GDM1 (cell line): Measurements from ENCODE around the gene CFAP54.

ENCODE experiments used
- DNase-seq: peaks from one replicate; lab custom pipeline; 2025; lab: John Stamatoyannopoulos, UW

CFAP54 gene

GRCh38 chr12:96824074-96824837, 334.9 kb downstream of the CFAP54 start:
- no peak for DNase-seq

DNA sequence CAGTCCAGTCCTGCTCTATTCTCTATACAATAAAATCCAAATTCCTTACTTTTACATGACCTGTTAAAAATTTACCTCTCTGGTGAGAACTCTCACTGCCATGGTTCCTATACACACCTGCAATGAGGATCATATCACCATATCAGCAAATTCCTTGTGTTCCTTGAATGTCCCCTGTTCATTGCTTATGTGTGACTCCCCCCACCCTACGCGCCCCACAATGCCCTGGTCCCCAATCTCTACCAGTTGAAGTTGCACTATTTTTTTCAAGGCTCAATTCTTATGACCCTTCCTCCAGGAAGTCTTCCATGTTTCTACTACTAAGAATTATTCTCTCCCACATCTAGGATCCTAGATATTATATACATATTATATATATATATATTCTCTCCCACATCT, 335.5 kb downstream of the CFAP54 start:
- DNase-seq, result no peak

- DNase-seq, result no peak
These were observed 338.9 kb downstream of the CFAP54 start for GRCh38 chr12:96828169-96828789.

- DNase-seq, result no peak
These were observed 340.0 kb downstream of the CFAP54 start for GRCh38 chr12:96829354-96829753.

DNA sequence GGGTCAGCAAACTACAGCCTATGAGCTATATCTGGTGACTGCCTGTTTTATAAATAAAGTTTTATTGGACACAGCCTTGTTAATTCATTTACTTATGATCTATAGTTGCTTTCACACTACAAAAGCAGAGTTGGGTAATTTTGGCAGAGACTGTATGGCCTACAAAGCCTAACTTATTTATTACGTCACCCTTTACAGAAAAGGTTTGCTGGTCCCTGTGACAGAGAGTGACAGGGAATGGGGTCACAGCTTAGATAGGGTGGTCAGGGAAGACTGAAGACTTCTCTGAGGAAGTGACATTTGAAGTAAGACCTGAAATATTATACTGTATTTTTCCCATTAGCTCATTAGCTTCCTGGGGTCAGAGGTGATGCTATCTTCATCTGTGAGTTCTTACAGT, 342.0 kb downstream of the CFAP54 start:
- DNase-seq, result no peak

- DNase-seq, result peak; percentile 6
These were observed 356.9 kb downstream of the CFAP54 start for GRCh38 chr12:96846293-96846692.

DNA sequence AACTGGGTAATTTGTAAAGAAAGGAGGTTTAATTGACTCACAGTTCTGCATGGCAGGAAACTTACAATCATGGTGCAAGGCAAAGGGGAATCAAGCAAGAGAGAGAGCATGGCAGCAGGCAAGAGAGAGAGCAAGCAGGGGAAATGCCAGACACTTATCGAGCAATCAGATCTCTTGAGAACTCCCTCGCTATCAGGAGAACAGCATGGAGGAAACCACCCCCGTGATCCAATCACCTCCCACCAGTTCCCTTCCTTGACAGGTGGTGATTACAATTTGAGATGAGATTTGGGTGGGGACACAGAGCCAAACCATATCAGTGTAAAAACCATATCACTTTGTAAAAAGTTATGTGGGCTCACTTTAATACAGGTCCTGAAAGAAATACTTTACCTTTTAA, 361.3 kb downstream of the CFAP54 start:
- no peak for DNase-seq

- DNase-seq, result no peak
These were observed 368.8 kb downstream of the CFAP54 start for GRCh38 chr12:96858162-96858561.

DNA sequence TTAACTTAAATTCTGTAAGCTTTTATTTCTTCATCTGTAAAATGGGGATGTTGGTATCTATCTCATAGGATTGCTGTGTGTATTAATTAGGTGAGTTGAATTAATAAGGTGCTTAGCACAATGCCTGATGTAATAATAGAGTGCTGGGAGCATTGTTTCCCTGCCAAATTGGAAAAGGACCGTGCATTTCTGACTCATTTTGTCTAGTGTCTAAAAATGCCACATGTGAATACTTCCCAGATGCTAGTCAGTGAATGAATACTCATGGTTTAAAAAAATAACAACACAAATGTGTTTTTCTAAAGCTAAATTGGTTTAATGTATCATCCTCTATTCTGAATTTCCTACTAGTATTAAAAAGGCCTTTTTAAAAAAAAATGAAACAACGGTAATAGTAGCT, 372.3 kb downstream of the CFAP54 start:
- DNase-seq, result no peak

DNA sequence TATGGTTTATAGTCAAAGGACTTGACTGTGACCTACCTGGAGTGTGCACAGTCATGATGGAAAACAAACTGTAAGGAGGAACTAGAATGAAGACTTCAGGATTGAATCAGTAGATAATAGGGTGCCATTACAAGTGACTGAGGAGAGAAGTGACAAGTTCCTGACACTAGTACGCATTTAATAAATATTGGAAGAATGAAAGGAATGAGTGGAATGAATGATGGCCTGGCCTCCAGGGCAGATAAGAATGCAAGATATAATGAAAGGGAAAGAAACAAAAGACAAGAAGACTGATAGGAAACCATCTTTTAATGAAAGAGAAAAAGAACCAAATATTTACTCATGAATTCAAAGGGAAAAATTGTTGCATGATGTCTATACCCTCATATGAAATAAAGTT, 372.9 kb downstream of the CFAP54 start:
- DNase-seq, result no peak

DNA sequence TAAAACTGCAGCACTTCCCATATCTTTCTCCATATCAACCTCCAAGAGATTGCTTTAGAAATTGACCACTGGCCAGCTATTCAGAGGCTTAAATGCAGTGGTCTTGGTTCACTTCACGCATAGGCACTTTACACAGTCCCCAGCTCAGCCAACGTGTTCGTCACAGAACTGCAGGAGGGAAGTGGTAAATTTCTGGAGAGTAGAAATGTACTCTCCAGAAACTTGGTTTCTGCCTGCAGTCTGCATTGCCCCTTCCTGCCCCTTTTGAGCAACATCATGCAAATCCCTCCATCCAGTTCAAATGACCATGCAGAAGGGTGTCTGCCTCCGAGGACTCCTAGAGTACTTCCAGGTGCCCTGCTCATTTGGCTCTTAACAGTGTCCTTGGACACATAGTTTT, 375.0 kb downstream of the CFAP54 start:
- DNase-seq, result no peak

DNA sequence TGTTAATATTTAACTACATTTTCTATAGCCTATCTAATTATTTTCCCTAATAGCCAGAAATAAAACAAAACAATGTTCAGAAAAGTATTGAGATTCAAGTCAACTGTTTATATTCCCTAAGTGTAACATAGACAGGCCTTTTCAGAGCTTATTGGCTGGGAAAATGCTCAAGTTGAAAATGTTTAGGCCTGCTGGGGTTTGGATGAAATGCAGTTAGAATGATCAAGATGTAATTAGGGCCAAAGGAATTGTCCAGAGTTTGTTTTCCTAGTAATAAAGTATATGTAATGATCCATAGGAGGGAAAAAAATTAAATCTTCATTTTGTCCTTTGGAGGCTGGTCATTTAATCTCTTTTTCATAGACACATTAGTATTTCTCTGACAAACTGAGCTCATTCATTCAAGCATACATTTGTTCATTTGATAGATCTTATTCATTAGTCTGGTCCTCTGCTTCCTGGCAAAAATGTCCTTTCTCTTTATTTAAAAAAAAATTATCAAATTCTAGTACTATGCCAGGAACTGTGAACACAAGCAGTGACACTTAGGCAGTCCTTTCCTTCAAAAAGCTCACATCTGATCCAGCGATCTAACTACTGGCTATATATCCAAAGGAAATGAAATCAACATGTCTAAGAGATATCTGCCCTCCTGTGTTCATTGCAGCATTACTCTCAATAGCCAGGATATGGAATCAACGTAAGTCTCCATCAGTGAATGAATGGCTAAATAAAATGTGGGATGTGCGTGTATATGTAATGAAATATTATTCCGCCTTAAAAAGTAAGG, 377.6 kb downstream of the CFAP54 start:
- no peak for DNase-seq

DNA sequence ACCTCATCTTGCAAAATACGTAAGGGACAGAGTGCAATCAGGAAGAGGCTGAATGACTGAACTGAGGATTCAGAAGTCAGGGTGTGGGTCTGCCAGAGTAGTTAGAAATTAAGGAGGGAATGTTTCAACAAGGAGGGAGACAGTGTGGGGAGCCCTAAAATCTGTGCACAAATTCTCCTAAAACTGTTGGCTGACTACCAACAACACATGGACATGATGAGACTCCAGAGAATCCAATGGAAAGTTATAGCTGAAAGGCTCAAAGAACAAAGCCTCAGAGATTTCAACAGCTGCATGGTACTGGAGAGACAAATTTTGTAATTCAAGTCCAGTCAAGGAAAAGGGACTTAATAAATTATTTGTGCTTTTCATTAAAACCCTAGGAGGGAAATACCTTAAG, 381.6 kb downstream of the CFAP54 start:
- no peak for DNase-seq

GRCh38 chr12:96872961-96873360, 383.6 kb downstream of the CFAP54 start:
- DNase-seq, result no peak

- no peak for DNase-seq
These were observed 384.8 kb downstream of the CFAP54 start for GRCh38 chr12:96874211-96874610.

DNA sequence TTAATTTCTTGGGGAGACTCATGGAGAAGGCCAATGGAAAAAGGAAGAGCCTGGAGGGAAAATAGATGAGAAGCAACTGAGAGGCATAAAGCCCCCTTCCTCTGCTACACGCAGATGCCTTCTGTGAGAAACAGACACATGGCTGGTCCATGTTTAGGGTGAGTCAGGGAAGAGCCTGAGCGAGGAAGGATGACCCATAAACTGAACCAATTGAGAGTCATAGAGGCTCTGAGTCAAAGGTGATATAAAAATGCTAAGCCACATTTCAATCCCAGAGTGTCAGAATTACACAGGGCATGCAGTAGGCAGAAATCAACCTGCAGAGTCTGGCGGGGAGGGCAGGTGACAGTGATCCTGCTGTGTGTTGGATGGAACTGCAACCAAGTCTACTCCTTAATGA, 387.6 kb downstream of the CFAP54 start:
- no peak for DNase-seq

DNA sequence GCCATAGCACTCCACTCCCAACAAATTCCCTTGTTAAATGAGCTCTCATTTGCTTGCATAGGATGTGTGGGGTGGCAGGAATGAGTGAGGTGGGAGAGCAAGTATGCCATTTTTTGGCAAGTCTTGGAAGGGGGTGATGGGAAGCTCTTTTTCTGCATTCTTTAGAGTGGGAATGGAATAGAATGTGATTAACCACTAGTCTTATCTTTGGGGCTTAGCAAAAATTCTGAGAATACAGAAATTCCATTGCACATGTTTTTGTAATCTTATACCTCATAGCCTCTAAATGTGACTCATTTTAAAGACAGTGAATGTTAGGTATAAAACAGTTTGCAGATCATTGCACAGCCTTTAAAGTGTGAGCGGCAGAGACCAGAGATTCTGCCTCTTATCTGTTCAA, 389.3 kb downstream of the CFAP54 start:
- DNase-seq, result no peak

DNA sequence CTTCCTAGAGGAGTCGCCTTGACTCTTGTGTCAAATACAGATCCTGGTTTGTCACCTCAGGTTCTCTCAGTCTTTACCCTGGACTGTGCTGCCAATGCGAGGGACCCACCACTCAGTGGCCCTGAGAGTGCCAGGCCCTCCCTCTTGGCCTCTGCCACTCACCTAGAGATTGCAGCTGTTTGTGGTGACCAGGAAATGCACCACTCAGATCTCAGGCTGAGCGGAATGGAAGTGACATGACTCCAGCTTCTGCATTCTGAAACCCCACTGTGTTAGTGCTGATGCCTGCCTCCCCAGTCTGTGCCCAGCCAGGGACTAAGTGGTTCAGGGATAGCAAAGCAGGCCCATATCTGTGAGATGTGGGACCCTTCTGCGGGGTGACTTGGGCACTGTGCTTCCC, 389.9 kb downstream of the CFAP54 start:
- DNase-seq, result peak; percentile 41

DNA sequence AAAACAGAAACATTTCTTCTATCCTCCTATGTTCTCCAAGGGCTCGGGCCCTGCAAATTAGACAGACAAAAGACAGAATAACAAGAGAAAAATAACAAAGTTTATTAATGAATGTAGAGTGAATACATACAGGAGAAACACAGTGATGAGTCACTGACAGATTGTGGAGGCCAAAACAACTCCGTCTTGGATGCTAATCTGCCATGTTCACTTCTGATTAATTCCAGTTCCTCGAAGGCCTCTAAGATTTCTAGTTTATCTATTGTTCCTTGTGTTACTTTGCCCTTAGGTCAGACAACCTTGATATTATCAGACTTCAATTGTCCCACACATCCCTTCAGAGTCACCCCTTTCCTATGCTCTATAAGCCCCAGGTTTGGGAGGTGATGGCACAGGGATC, 390.8 kb downstream of the CFAP54 start:
- DNase-seq, result no peak

- no peak for DNase-seq
These were observed 392.2 kb downstream of the CFAP54 start for GRCh38 chr12:96881608-96882007.

GRCh38 chr12:96882862-96883261, 393.5 kb downstream of the CFAP54 start:
- no peak for DNase-seq

GRCh38 chr12:96883571-96883970, 394.2 kb downstream of the CFAP54 start:
- no peak for DNase-seq
